MM.1S (cell line): ENCODE data around the gene PARP11.

Source experiments
- CTCF ChIP-seq: fragments of 300-600 bp; sonication (generic); IDR thresholded peaks from 2 replicates; pipeline ENCODE4 v1.5.1; 2016; ENCODE audit warnings: antibody characterized with exemption, low read length, mixed read lengths
- EZH2 ChIP-seq: fragments of 300-600 bp; sonication (generic); optimal IDR thresholded peaks from 2 replicates; pipeline ENCODE3; 2017; ENCODE audit warnings: low read depth, mild to moderate bottlenecking, antibody characterized with exemption, low read length, mixed read lengths
- EZH2phosphoT487 ChIP-seq: fragments of 300-600 bp; sonication (generic); IDR thresholded peaks from 2 replicates; pipeline ENCODE4 v1.6.1; 2018; ENCODE audit warnings: antibody characterized with exemption, low read length

GRCh38 chr12:3884671-3885070 is 11.5 kb upstream of the PARP11 start:
- TF ChIP-seq CTCF (no peak), EZH2 (no peak), EZH2phosphoT487 (no peak)
